GM10266 (cell line): Measurements from ENCODE around the gene S1PR5.

Source experiments
- DNase-seq: peaks from one replicate; pipeline ENCODE4 v3.0.0; 2012; ENCODE audit errors: extremely low spot score
- CTCF ChIP-seq: IDR thresholded peaks from 2 replicates; pipeline ENCODE4 v1.5.1; 2012; ENCODE audit warnings: mild to moderate bottlenecking, low read depth; ENCODE audit not compliant: control insufficient read depth, insufficient read depth; ENCODE audit errors: missing control alignments

S1PR5 gene

GRCh38 chr19:10464456-10464855 lies 52.8 kb downstream of the S1PR5 start:
- TF ChIP-seq CTCF, result no peak
- DNase-seq, result no peak
